Lower leg skin (tissue), 4 donors: Measurements from ENCODE around the gene SLC43A3. TPM values are rescaled to one million over a fixed set of nuclear protein-coding genes. Genes with fewer than 3 reads are reported as not detected.

Experiments
- DNase-seq, 2 donors: peaks; one replicate each; pipeline ENCODE4 v3.0.0-alpha.2; 2019; ENCODE audit warnings: low spot score in 2 of 2
- H3K4me3 ChIP-seq: fragments of 200-600 bp; sonication (generic); 2 replicates; pipeline ENCODE4 v1.5.1; 2017; ENCODE audit warnings: mild to moderate bottlenecking, low read depth; ENCODE audit not compliant: poor library complexity, severe bottlenecking
- POLR2A ChIP-seq, 2 donors: fragments of 450-650 bp; IDR thresholded peaks; one replicate each; pipeline ENCODE4 v1.6.1; 2016 to 2017; ENCODE audit warnings: antibody characterized with exemption in 2 of 2, mild to moderate bottlenecking in 1 of 2, moderate library complexity in 1 of 2
- WGBS, 2 donors: methylation state at CpG; one replicate each; pipeline ENCODE4 v1.1.5; 2018; 5-methylcytosine and 5-hydroxymethylcytosine counted together
- intact Hi-C: fragments of 100-400 bp; cut with DNase I; formaldehyde crosslinking; loops from one replicate; pipeline ENCODE4 v1.15.0; 2023; ENCODE audit warnings: low total_unique reads
- total RNA-seq, 4 donors: library from RNA; depleted of rRNA; stranded (reverse); fragments of >200 nt; gene quantifications; one replicate each; pipeline ENCODE4 v1.1.0, GENCODE V29; 2016
- TF ChIP-seq, protein P1 (sequence below), 3 donors: fragments of 450-650 bp; IDR thresholded peaks; one replicate each; pipeline ENCODE4 v1.5.1; 2016; ENCODE audit warnings: antibody characterized with exemption in 3 of 3, mild to moderate bottlenecking in 3 of 3, moderate library complexity in 2 of 3

SLC43A3 gene
- total RNA-seq, 4 donors from 2014 or later, result 12.4 to 66.4 (median 41.1) TPM

DNA sequence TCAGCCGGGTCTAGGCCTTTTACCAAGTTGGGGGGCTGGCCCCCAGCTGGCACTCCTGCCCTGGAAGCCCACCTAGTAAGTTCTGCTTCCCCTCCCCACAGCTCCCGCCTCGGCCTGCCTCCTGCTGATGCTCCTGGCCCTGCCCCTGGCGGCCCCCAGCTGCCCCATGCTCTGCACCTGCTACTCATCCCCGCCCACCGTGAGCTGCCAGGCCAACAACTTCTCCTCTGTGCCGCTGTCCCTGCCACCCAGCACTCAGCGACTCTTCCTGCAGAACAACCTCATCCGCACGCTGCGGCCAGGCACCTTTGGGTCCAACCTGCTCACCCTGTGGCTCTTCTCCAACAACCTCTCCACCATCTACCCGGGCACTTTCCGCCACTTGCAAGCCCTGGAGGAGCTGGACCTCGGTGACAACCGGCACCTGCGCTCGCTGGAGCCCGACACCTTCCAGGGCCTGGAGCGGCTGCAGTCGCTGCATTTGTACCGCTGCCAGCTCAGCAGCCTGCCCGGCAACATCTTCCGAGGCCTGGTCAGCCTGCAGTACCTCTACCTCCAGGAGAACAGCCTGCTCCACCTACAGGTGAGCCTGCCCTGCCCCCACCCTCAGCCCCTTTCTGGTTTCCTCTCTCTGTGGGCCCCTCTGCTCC, 40.7 kb upstream of the SLC43A3 start:
- TF ChIP-seq, protein P1, sequence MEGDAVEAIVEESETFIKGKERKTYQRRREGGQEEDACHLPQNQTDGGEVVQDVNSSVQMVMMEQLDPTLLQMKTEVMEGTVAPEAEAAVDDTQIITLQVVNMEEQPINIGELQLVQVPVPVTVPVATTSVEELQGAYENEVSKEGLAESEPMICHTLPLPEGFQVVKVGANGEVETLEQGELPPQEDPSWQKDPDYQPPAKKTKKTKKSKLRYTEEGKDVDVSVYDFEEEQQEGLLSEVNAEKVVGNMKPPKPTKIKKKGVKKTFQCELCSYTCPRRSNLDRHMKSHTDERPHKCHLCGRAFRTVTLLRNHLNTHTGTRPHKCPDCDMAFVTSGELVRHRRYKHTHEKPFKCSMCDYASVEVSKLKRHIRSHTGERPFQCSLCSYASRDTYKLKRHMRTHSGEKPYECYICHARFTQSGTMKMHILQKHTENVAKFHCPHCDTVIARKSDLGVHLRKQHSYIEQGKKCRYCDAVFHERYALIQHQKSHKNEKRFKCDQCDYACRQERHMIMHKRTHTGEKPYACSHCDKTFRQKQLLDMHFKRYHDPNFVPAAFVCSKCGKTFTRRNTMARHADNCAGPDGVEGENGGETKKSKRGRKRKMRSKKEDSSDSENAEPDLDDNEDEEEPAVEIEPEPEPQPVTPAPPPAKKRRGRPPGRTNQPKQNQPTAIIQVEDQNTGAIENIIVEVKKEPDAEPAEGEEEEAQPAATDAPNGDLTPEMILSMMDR (IDR thresholded peaks at IDR 0.05), result no peak
- no peak for TF ChIP-seq POLR2A (IDR thresholded peaks at IDR 0.05)
- intact Hi-C loops, result no loop called here
- H3K4me3 ChIP-seq, result no peak overlapping the region
- WGBS, 2 donors, result 83 to 84% methylated on average over 23 of the region's 23 CpGs
- DNase-seq, result no peak

DNA sequence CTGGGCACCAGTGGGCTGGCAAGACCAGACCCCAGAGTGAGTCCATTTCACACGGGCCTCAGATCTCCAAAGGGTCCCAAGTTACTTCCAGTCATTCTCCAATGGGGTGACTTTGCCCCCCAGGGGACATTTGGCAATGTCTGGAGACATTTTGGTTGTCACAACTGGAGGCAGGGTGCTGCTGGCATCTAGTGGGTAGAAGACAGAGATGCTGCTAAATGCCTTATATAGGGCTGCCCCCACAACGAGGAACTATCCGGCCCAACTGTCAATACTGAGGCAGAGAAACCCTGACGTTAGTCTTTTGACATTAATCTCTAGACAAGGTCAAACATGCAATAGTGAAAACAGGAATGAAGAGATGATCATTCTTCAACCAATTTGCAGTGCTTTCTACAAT, 39.8 kb upstream of the SLC43A3 start:
- TF ChIP-seq, protein P1 (IDR thresholded peaks at IDR 0.05), result no peak
- TF ChIP-seq POLR2A (IDR thresholded peaks at IDR 0.05), result no peak
- no peak for DNase-seq
- 39 to 47% methylated on average over 4 of the region's 4 CpGs for WGBS, 2 donors
- no peak overlapping the region for H3K4me3 ChIP-seq
- intact Hi-C loops, result no loop called here

DNA sequence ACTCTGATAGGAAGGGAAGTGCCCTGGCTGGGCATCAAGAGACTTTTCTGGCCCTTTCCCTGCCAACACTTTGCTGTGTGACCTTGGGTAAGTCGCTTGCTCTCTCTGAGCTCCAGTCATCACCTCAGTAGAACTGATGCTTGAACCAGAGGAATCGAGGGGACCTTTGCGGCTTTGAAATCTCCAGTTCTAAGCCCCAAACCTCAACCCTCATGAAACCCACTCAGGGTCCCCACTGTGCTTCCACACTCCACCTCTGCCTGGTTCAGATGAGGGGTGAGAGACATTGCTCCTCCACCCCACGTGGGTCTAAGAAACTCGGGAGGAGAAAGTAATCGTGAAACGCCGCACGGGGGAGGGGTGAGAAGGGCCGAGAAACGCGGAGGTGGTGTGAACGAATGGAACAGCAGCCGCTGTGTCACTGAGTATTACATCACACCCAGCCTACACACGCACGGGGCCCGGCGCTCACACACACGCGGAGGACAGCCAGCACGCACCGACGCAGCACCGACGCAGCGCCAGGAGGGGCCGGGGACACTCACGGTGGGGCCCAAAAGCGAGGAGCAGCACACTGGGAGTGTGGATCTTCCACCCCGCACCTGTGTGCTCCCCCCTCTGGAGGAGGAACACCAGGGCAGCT, 37.7 kb upstream of the SLC43A3 start:
- DNase-seq, result no peak
- H3K4me3 ChIP-seq, result no peak overlapping the region
- WGBS, 2 donors, result 65 to 70% methylated on average over 30 of the region's 30 CpGs
- no peak for TF ChIP-seq POLR2A (IDR thresholded peaks at IDR 0.05)
- TF ChIP-seq, protein P1 (IDR thresholded peaks at IDR 0.05), result no peak
- intact Hi-C loops, result no loop called here

DNA sequence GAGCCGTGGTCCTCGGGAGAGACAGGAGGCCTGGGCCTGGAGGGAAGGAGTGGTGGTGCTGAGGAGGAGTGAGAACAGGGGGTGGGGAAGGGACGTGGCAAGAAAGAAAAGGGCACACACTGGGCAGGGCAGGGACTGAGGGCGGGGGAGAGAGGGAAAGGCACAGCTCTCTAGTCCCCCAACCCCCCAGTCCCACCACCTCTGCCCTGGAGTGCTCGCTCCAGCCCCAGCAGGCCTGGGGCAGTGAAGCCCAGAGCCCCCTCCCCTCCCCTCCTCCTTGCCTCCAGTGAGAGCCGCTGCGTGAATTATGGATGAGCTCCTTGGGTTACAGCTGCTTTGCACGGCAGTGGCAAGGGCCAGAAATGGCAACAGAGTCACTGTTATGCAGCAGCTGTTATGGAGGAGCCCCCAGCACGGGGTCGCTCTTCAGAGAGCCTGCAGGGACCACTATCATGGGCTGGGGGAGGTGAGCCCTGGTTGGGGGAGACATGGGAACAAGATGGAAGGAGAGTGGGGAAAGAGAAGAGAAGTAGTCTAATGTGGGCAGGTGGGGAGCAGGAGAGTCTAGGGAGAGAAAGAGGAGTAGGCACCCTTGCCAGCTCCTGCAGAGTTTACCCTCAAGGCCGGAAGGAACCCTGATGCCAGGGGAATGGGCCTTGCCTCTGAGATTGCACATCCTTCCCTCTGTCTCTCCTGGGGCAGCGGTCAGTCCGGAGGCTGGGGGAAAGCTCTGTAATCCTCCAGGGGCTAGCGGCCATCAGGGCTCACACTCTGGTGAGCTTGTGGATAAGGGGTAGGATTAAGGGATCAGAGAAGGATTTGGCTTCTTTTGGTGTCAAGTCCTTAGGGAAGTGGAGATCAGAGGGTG, 37.0 kb upstream of the SLC43A3 start:
- intact Hi-C loops, result no loop called here
- TF ChIP-seq, protein P1 (IDR thresholded peaks at IDR 0.05), result no peak
- no peak for TF ChIP-seq POLR2A (IDR thresholded peaks at IDR 0.05)
- no peak for DNase-seq

DNA sequence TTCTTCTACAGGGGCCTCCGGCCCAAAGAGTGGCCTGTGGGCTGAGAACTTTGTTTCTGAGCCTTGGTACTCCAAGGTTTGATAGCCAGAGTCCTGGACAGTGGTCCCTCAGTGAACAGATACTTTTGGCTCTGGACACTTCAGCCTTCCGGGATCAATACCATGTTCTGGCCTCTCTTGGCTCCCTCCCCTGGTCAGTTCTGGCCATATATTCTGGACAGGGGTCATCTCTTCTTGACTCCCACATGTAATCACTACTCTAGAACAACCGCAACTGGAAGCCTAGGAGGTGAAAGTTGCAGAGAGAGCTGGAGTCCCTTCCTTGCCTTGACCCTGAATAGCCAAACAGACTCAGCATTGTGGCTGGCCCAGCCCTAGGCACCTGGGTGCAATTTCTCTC, 35.7 kb upstream of the SLC43A3 start:
- WGBS, 2 donors, result 93 to 94% methylated on average over 3 of the region's 3 CpGs
- intact Hi-C loops, result no loop called here
- no peak for DNase-seq
- TF ChIP-seq, protein P1 (IDR thresholded peaks at IDR 0.05), result no peak
- no peak for TF ChIP-seq POLR2A (IDR thresholded peaks at IDR 0.05)
- H3K4me3 ChIP-seq, result no peak overlapping the region

More for the DNA sequence above, 37.0 kb upstream of the SLC43A3 start:
- 66 to 70% methylated on average over 14 of the region's 14 CpGs for WGBS, 2 donors
- H3K4me3 ChIP-seq, result no peak overlapping the region
